GM18519 (cell line): Measurements from ENCODE around the gene PMEPA1.

Source experiments
- ATAC-seq: cut with Tn5 transposase; IDR thresholded peaks from one replicate; pipeline ENCODE4 v1.9.1; 2021; ENCODE audit warnings: mild to moderate bottlenecking, moderate library complexity; ENCODE audit not compliant: unreplicated experiment, low FRiP score

Gene PMEPA1

GRCh38 chr20:57709823-57710799 is at the start of gene PMEPA1:
PMEPA1 (minus strand) TSS chr20:57710015; CDS start chr20:57709582, 433 bp downstream.
- ATAC-seq = peak; percentile 70

- no peak for ATAC-seq
Observed at GRCh38 chr20:57757767-57758166, 48.0 kb upstream of the PMEPA1 start.

GRCh38 chr20:57756921-57757320 is 47.1 kb upstream of the PMEPA1 start:
- no peak for ATAC-seq

- ATAC-seq = no peak
Observed at GRCh38 chr20:57756213-57756612, 46.4 kb upstream of the PMEPA1 start.

- ATAC-seq = no peak
Observed at GRCh38 chr20:57755609-57756008, 45.8 kb upstream of the PMEPA1 start.

- ATAC-seq = no peak
Observed at GRCh38 chr20:57754190-57754589, 44.4 kb upstream of the PMEPA1 start.

- ATAC-seq = no peak
Observed at GRCh38 chr20:57753332-57754164, 43.7 kb upstream of the PMEPA1 start.

GRCh38 chr20:57751411-57751810 is 41.6 kb upstream of the PMEPA1 start:
- no peak for ATAC-seq

GRCh38 chr20:57749869-57750268 is 40.1 kb upstream of the PMEPA1 start:
- ATAC-seq = no peak

- ATAC-seq = no peak
Observed at GRCh38 chr20:57749131-57749690, 39.4 kb upstream of the PMEPA1 start.

GRCh38 chr20:57748601-57749130 is 38.9 kb upstream of the PMEPA1 start:
- ATAC-seq = no peak

GRCh38 chr20:57747861-57748481 is 38.2 kb upstream of the PMEPA1 start:
- ATAC-seq = no peak

GRCh38 chr20:57746832-57747404 is 37.1 kb upstream of the PMEPA1 start:
- no peak for ATAC-seq

- ATAC-seq = no peak
Observed at GRCh38 chr20:57746201-57746600, 36.4 kb upstream of the PMEPA1 start.

- no peak for ATAC-seq
Observed at GRCh38 chr20:57744206-57744605, 34.4 kb upstream of the PMEPA1 start.

GRCh38 chr20:57743450-57744095 is 33.8 kb upstream of the PMEPA1 start:
- no peak for ATAC-seq

- no peak for ATAC-seq
Observed at GRCh38 chr20:57742507-57743181, 32.8 kb upstream of the PMEPA1 start.

GRCh38 chr20:57738484-57738883 is 28.7 kb upstream of the PMEPA1 start:
- no peak for ATAC-seq

- ATAC-seq = no peak
Observed at GRCh38 chr20:57738053-57738452, 28.2 kb upstream of the PMEPA1 start.
